ENCODE measurements around the gene RHBDL3.
A peak's percentile ranks its signal among the peaks of the same experiment; 100 is the strongest.
"Not testable (repeated sequence)": the region's sequence is repeated elsewhere in the genome, so short reads cannot be mapped to it uniquely, and the experiment has no call there.

Gene RHBDL3

GRCh38 chr17:32258383-32259140, 7.1 kb upstream of the RHBDL3 start:
- H3K4me3 ChIP-seq (ENCODE audit: low read length), result no peak overlapping the region
- no peak for TF ChIP-seq CTCF (conservative IDR thresholded peaks at IDR 0.05; ENCODE audit: low read depth, low read length)
- no peak for DNase-seq (ENCODE audit: low read depth)

GRCh38 chr17:32259586-32259985, 6.0 kb upstream of the RHBDL3 start:
- no peak for DNase-seq (ENCODE audit: low read depth)
- no peak for TF ChIP-seq CTCF (conservative IDR thresholded peaks at IDR 0.05; ENCODE audit: low read depth, low read length)
- no peak overlapping the region for H3K4me3 ChIP-seq (ENCODE audit: low read length)

- TF ChIP-seq CTCF (conservative IDR thresholded peaks at IDR 0.05; ENCODE audit: low read depth, low read length), result no peak
- no peak overlapping the region for H3K4me3 ChIP-seq (ENCODE audit: low read length)
- no peak for DNase-seq (ENCODE audit: low read depth)
Measured at GRCh38 chr17:32261417-32261736, 4.3 kb upstream of the RHBDL3 start.

- DNase-seq (ENCODE audit: low read depth), result no peak
- no peak for TF ChIP-seq CTCF (conservative IDR thresholded peaks at IDR 0.05; ENCODE audit: low read depth, low read length)
- H3K4me3 ChIP-seq (ENCODE audit: low read length), result no peak overlapping the region
Measured at GRCh38 chr17:32261936-32262510, 3.6 kb upstream of the RHBDL3 start.

- DNase-seq (ENCODE audit: low read depth); H3K4me3 ChIP-seq (ENCODE audit: low read length): not testable (repeated sequence)
Measured at GRCh38 chr17:32263515-32263914, 2.1 kb upstream of the RHBDL3 start.

- no peak for DNase-seq (ENCODE audit: low read depth)
- TF ChIP-seq CTCF (conservative IDR thresholded peaks at IDR 0.05; ENCODE audit: low read depth, low read length), result peak; percentile 23
Measured at GRCh38 chr17:32264140-32264799, 1.4 kb upstream of the RHBDL3 start.

GRCh38 chr17:32264823-32265191, 825 bp upstream of the RHBDL3 start:
- H3K4me3 ChIP-seq (ENCODE audit: low read length), result no peak overlapping the region
- no peak for TF ChIP-seq CTCF (conservative IDR thresholded peaks at IDR 0.05; ENCODE audit: low read depth, low read length)
- DNase-seq (ENCODE audit: low read depth), result no peak

More at GRCh38 chr17:32264140-32264799, 1.4 kb upstream of the RHBDL3 start:
- H3K4me3 ChIP-seq (ENCODE audit: low read length), result no peak overlapping the region

Measured in retinal pigment epithelial cell (primary cell).